SU-DHL-6 (cell line): ENCODE measurements around the gene ATXN7.

Source experiments
- EZH2phosphoT487 ChIP-seq: fragments of 200-600 bp; sonication (generic), shearing (Covaris generic); conservative IDR thresholded peaks from 2 replicates; pipeline ENCODE4 v1.6.1; 2018; ENCODE audit warnings: mild to moderate bottlenecking, antibody characterized with exemption, low read length, moderate library complexity, mixed read lengths
- TF ChIP-seq, protein P1 (sequence below): fragments of 200-600 bp; sonication (generic); IDR thresholded peaks from one replicate; pipeline ENCODE4 v1.5.1; 2017; ENCODE audit warnings: antibody characterized with exemption, mild to moderate bottlenecking, low read length, moderate library complexity; ENCODE audit not compliant: insufficient read depth, poor library complexity, severe bottlenecking

GRCh38 chr3:63986831-63987230 is 123.2 kb downstream of the ATXN7 start:
- TF ChIP-seq, protein P1, sequence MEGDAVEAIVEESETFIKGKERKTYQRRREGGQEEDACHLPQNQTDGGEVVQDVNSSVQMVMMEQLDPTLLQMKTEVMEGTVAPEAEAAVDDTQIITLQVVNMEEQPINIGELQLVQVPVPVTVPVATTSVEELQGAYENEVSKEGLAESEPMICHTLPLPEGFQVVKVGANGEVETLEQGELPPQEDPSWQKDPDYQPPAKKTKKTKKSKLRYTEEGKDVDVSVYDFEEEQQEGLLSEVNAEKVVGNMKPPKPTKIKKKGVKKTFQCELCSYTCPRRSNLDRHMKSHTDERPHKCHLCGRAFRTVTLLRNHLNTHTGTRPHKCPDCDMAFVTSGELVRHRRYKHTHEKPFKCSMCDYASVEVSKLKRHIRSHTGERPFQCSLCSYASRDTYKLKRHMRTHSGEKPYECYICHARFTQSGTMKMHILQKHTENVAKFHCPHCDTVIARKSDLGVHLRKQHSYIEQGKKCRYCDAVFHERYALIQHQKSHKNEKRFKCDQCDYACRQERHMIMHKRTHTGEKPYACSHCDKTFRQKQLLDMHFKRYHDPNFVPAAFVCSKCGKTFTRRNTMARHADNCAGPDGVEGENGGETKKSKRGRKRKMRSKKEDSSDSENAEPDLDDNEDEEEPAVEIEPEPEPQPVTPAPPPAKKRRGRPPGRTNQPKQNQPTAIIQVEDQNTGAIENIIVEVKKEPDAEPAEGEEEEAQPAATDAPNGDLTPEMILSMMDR = no peak
- no peak for TF ChIP-seq EZH2phosphoT487
